ENCODE results near the gene TLR10.

The TLR10 gene

GRCh38 chr4:38730830-38731646 is 51.8 kb downstream of the TLR10 start:
- peak; percentile 71 for DNase-seq (ENCODE audit: low read depth, low spot score)

GRCh38 chr4:38730493-38730829 is 52.3 kb downstream of the TLR10 start:
- DNase-seq (ENCODE audit: low read depth, low spot score) = no peak

DNA sequence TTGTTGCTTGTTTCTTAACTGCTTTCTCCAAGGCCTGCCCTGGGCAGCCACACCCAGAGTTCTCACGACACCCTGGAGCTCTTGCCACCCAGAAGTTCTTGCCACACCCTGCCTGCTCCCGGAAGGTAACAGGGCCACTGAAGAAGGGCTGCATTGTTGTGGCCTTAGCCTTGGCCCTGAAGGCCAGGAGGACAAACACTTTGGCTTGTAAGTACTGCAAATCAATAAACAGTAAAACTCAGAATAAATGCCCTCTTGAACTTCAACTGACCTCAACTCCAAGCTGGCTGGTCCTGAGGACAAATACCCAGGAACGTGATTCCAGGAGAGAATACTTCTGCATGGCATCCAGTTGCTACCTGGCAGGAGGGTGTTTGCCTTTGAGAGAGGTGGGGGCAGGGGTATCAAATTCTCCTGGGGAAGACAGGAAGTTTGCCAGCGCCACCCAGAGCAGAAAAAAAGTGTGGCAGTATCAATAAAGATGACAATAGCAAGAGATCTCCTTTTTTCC is 54.1 kb downstream of the TLR10 start:
- DNase-seq (ENCODE audit: low read depth, low spot score) = no peak

DNA sequence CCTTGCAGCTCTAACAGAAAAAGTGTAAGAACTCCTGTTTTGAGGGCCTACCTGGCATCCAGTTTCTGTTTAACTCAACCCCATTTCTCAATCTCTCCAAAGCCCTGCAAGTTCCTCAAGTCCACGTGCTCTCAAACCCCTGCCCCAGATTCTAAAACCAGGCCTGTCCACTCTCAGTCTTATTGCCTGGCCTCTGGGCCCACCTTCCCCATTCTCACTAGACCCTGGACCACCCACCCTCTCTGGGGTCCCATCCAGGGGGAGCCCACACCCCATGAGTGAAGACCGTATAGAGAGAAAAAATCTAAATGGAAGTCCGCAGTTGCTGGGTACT is 58.3 kb downstream of the TLR10 start:
- no peak for DNase-seq (ENCODE audit: low read depth, low spot score)

DNA sequence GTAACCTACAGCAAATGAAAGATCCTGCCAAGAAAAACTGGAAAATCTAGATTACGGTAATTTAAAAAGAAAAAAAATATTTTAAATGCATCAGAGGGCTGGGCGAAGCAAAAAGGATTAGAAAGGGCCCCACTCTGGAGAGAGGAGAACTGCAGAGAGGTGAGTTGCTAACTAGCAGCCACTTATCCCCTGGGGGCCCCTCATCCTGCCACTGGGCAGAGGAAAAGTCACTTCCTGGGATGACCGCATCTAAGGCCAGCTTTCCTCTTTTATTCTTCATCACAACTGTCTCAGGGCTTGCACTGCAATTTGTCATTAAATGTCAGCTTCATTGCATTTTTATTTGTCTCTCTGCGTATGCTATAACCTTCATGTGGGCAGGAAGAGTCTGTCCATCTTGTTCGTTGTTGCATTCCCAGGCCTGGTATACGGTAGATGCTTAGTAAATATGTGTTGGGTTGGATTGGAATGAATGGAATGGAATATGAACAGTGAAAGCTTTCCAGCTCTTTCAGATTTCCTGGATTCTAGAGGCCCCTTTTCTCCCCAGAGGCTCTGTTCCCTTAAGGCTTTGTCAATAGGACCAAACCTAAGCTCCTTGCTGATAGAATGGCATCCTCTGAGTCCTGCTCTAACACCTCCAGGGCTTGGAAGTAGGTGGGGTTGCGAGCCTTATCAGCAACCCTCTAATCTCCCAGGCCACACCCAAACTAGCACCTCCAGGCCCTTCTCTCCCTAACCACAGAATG is 58.9 kb downstream of the TLR10 start:
- no peak for DNase-seq (ENCODE audit: low read depth, low spot score)

DNA sequence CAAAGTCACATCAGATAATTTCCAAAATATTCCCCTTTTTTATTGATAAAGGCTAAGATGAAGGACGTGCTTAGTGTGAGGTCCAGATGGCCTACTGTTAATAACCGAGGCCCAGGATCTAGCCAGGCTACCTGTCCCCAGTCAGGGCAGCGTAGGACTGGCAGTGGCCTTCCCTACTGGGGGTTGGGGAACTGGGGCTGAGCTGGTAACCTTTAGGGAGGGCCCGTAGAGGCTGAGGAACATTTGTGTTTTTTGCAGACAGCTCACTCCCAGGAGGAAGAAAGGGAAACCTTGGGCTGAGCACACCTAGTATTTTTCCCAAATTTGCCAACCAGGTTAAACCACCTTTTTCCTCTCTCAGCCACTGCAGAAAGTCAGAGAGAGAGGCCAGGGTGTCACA is 59.7 kb downstream of the TLR10 start:
- DNase-seq (ENCODE audit: low read depth, low spot score) = no peak

Measured in smooth muscle cell of the brain vasculature (primary cell).